C4-2B (cell line): Measurements from ENCODE around the gene S100A10.

Experiments
- CTCF ChIP-seq: fragments of 450-650 bp; conservative IDR thresholded peaks from 2 replicates; pipeline ENCODE4 v1.5.1; 2017; ENCODE audit warnings: mild to moderate bottlenecking
- ZFX ChIP-seq: fragments of 450-650 bp; IDR thresholded peaks from 2 replicates; pipeline ENCODE4 v1.6.1; 2017

- no peak for TF ChIP-seq ZFX
- TF ChIP-seq CTCF = no peak
Measured at GRCh38 chr1:151989211-151989862, 4.3 kb downstream of the S100A10 start.
